ENCODE data around the gene ABCD1. TPM values are rescaled to one million over a fixed set of nuclear protein-coding genes. Genes with fewer than 3 reads are reported as not detected.

The ABCD1 gene
- total and polyA plus RNA-seq, 4 donors, result 5.7 to 19.7 (median 10.3) TPM

- Histone ChIP-seq H3K9me3 (ENCODE audit: control insufficient read depth in 4 of 4, insufficient read depth in 3 of 4, low read length in 3 of 4) (peaks cover 0 to 12% (median 7%) of the 10 kb centered on the region in 4 donors), H3K27me3 (ENCODE audit: control insufficient read depth in 3 of 3, insufficient read depth in 3 of 3, low read length in 2 of 3) (no peaks in the 10 kb centered on the region), H3K4me1 (ENCODE audit: control insufficient read depth in 5 of 5, insufficient read depth in 5 of 5, low read length in 5 of 5) (no peaks in the 10 kb centered on the region), H3K4me3 (no peak overlapping the region), H3K36me3 (ENCODE audit: control insufficient read depth in 4 of 4, insufficient read depth in 4 of 4, low read length in 4 of 4) (peaks cover 0 to 9% (median 0%) of the 10 kb centered on the region in 4 donors), H3K9ac (ENCODE audit: insufficient read depth in 1 of 2, low read length in 2 of 2) (no peak overlapping the region), H3K27ac (ENCODE audit: low read depth in 1 of 2, low read length in 1 of 2) (no peak overlapping the region)
- DNase-seq (no peak), ATAC-seq (ENCODE audit: insufficient read depth, low FRiP score) (no peak)
- WGBS, 2 donors, result 89 to 95% methylated on average over 18 to 30 of the region's 30 CpGs
- no peak for TF ChIP-seq CTCF (IDR thresholded peaks at IDR 0.05; ENCODE audit: control extremely low read depth, extremely low read depth)
Observed at GRCh38 chrX:153736071-153736820, 11.6 kb downstream of the ABCD1 start.

- no peak overlapping the region for H3K9ac ChIP-seq (ENCODE audit: insufficient read depth in 1 of 2, low read length in 2 of 2)
- H3K9me3 ChIP-seq (ENCODE audit: control insufficient read depth in 4 of 4, insufficient read depth in 3 of 4, low read length in 3 of 4), result peaks cover 0 to 9% (median 2%) of the 10 kb centered on the region in 4 donors
- no peak for TF ChIP-seq CTCF (IDR thresholded peaks at IDR 0.05; ENCODE audit: control extremely low read depth, extremely low read depth)
- H3K4me1 ChIP-seq (ENCODE audit: control insufficient read depth in 5 of 5, insufficient read depth in 5 of 5, low read length in 5 of 5), result no peaks in the 10 kb centered on the region
- no peaks in the 10 kb centered on the region for H3K27me3 ChIP-seq (ENCODE audit: control insufficient read depth in 3 of 3, insufficient read depth in 3 of 3, low read length in 2 of 3)
- H3K36me3 ChIP-seq (ENCODE audit: control insufficient read depth in 4 of 4, insufficient read depth in 4 of 4, low read length in 4 of 4), result peaks cover 0 to 9% (median 0%) of the 10 kb centered on the region in 4 donors
- no peak overlapping the region for H3K4me3 ChIP-seq
- ATAC-seq (ENCODE audit: insufficient read depth, low FRiP score), result no peak
- DNase-seq, result no peak
- 83 to 93% methylated on average over 10 to 15 of the region's 15 CpGs for WGBS, 2 donors
- H3K27ac ChIP-seq (ENCODE audit: low read depth in 1 of 2, low read length in 1 of 2), result no peak overlapping the region
Observed at GRCh38 chrX:153736871-153737441, 12.3 kb downstream of the ABCD1 start.

- ATAC-seq (ENCODE audit: insufficient read depth, low FRiP score), result no peak
- H3K9ac ChIP-seq (ENCODE audit: insufficient read depth in 1 of 2, low read length in 2 of 2), result no peak overlapping the region
- 93% methylated on average over 15 to 27 of the region's 27 CpGs for WGBS, 2 donors
Observed at GRCh38 chrX:153738056-153738605, 13.5 kb downstream of the ABCD1 start.

More at GRCh38 chrX:153738056-153738605, 13.5 kb downstream of the ABCD1 start:
- Histone ChIP-seq H3K27me3 (ENCODE audit: control insufficient read depth in 3 of 3, insufficient read depth in 3 of 3, low read length in 2 of 3) (no peaks in the 10 kb centered on the region), H3K36me3 (ENCODE audit: control insufficient read depth in 4 of 4, insufficient read depth in 4 of 4, low read length in 4 of 4) (peaks cover 0 to 9% (median 0%) of the 10 kb centered on the region in 4 donors), H3K9me3 (ENCODE audit: control insufficient read depth in 4 of 4, insufficient read depth in 3 of 4, low read length in 3 of 4) (peaks cover 0 to 2% (median 0%) of the 10 kb centered on the region in 4 donors), H3K4me1 (ENCODE audit: control insufficient read depth in 5 of 5, insufficient read depth in 5 of 5, low read length in 5 of 5) (no peaks in the 10 kb centered on the region), H3K4me3 (no peak overlapping the region), H3K27ac (ENCODE audit: low read depth in 1 of 2, low read length in 1 of 2) (no peak overlapping the region)
- no peak for DNase-seq
- TF ChIP-seq CTCF (IDR thresholded peaks at IDR 0.05; ENCODE audit: control extremely low read depth, extremely low read depth), result no peak

All from lung (tissue), 12 donors.